HepG2 (cell line): ENCODE results near the gene DNAJC9. TPM values are rescaled to one million over a fixed set of nuclear protein-coding genes. Genes with fewer than 3 reads are reported as not detected.
A peak's percentile ranks its signal among the peaks of the same experiment; 100 is the strongest.

Experiments
- ASH2L ChIP-seq: fragments of 300-600, 200-600 bp; sonication (generic); IDR thresholded peaks from 2 replicates; pipeline ENCODE4 v1.7.0; 2017; ENCODE audit warnings: low read depth, mild to moderate bottlenecking, moderate library complexity, mixed read lengths, low read length; ENCODE audit not compliant: insufficient read length
- ATF5 ChIP-seq: sonication (generic); formaldehyde crosslinking; IDR thresholded peaks from 2 replicates; pipeline ENCODE4 v1.4.0; 2020; ENCODE audit warnings: mild to moderate bottlenecking, low read depth, missing genetic modification reagents
- CREM ChIP-seq, 2 experiments: sonication (generic) in 1 of 2; formaldehyde crosslinking in 1 of 2; IDR thresholded peaks; 2 replicates each; pipeline versions ENCODE4 v1.4.0 to v1.6.1; 2016 to 2020; ENCODE audit warnings: antibody characterized with exemption in 1 of 2, mild to moderate bottlenecking in 1 of 2, missing genetic modification reagents in 1 of 2
- KLF11 ChIP-seq: IDR thresholded peaks from 2 replicates; pipeline ENCODE4 v1.6.1; 2016; ENCODE audit warnings: missing compliant biosample characterization
- LRRFIP1 ChIP-seq: sonication (generic); formaldehyde crosslinking; conservative IDR thresholded peaks from 2 replicates; pipeline ENCODE4 v1.4.0; 2020; ENCODE audit warnings: missing genetic modification reagents
- POLR2AphosphoS5 ChIP-seq: IDR thresholded peaks from 2 replicates; pipeline ENCODE4 v1.6.1; 2012; ENCODE audit warnings: low read depth, low read length
- PRDM4 ChIP-seq: sonication (generic); formaldehyde crosslinking; IDR thresholded peaks from 2 replicates; pipeline ENCODE4 v1.9.0; 2021; ENCODE audit warnings: missing genetic modification reagents, borderline replicate concordance
- PTBP1 ChIP-seq: fragments of 200-400 bp; formaldehyde crosslinking; IDR thresholded peaks from 2 replicates; pipeline ENCODE4 v1.6.1; 2018; ENCODE audit warnings: low read length, low read depth; ENCODE audit not compliant: poor library complexity, severe bottlenecking
- SMYD3 ChIP-seq: sonication (generic); formaldehyde crosslinking; IDR thresholded peaks from 2 replicates; pipeline ENCODE4 v1.8.1; 2023; ENCODE audit warnings: mild to moderate bottlenecking, missing genetic modification reagents
- ZFX ChIP-seq: sonication (generic); formaldehyde crosslinking; IDR thresholded peaks from 2 replicates; pipeline ENCODE4 v1.4.0; 2020; ENCODE audit warnings: mild to moderate bottlenecking, low read depth, missing genetic modification reagents, moderate library complexity
- ZNF10 ChIP-seq: sonication (generic); formaldehyde crosslinking; IDR thresholded peaks from 2 replicates; pipeline ENCODE4 v1.4.0; 2020; ENCODE audit warnings: mild to moderate bottlenecking, low read depth, missing genetic modification reagents, borderline replicate concordance
- ZNF441 ChIP-seq: sonication (generic); formaldehyde crosslinking; IDR thresholded peaks from 2 replicates; pipeline ENCODE4 v1.7.0; 2021; ENCODE audit warnings: missing genetic modification reagents, borderline replicate concordance
- ZNF513 ChIP-seq: sonication (generic); formaldehyde crosslinking; conservative IDR thresholded peaks from 2 replicates; pipeline ENCODE4 v1.5.0; 2020; ENCODE audit warnings: missing genetic modification reagents
- ZNF652 ChIP-seq: IDR thresholded peaks from 2 replicates; pipeline ENCODE4 v1.6.1; 2016; ENCODE audit warnings: low read depth, borderline replicate concordance
- ZNF687 ChIP-seq: sonication (generic); formaldehyde crosslinking; IDR thresholded peaks from 2 replicates; pipeline ENCODE4 v1.5.1; 2020; ENCODE audit warnings: mild to moderate bottlenecking, missing genetic modification reagents, moderate library complexity
- ZSCAN12 ChIP-seq: sonication (generic); formaldehyde crosslinking; IDR thresholded peaks from 2 replicates; pipeline ENCODE4 v1.9.0; 2021; ENCODE audit warnings: mild to moderate bottlenecking, missing genetic modification reagents
- polyA plus RNA-seq, 8 experiments: library from polyadenylated mRNA; depleted of rRNA in 3 of 8; stranded (reverse) in 7 of 8; unstranded in 1 of 8; fragments of >200 nt; fragmentation: Illumina TruSeq in 4 of 8; extraction: Trizol in 4 of 8; gene quantifications; 2 replicates each; pipeline versions ENCODE4 v1.2.1 to v1.2.3, GENCODE V29; 2011 to 2016; ENCODE audit warnings: low read depth in 4 of 8, missing spikeins in 1 of 8, mixed read lengths in 1 of 8; ENCODE audit not compliant: insufficient read depth in 1 of 8
- total RNA-seq, 5 experiments: library from RNA; depleted of rRNA; stranded (reverse); fragments of >200 nt; fragmentation: Illumina TruSeq; extraction: Trizol; gene quantifications; 2 replicates each; pipeline ENCODE4 v1.2.3, GENCODE V29; 2016; ENCODE audit warnings: low read depth in 1 of 5

DNAJC9 gene
- total and polyA plus RNA-seq, 2 of the 13 experiments (the other 11 are each of a cell fraction or from before 2014, with no cell fraction given) = 15.9 to 60.3 TPM

- TF ChIP-seq PTBP1 (no peak), KLF11 (CRISPR knock-in tag) (peak; percentile 73), ZSCAN12 (CRISPR knock-in tag) (no peak), ZNF441 (CRISPR knock-in tag) (peak; percentile 77; the same call in 1 of the 2 replicates), ZFX (CRISPR knock-in tag) (peak; percentile 98), SMYD3 (CRISPR knock-in tag) (no peak), ZNF10 (no peak), ZNF652 (CRISPR knock-in tag) (no peak), ASH2L (peak; percentile 93), POLR2AphosphoS5 (peak; percentile 97), LRRFIP1 (CRISPR knock-in tag) (no peak), ATF5 (no peak), ZNF687 (CRISPR knock-in tag) (peak; percentile 93), ZNF513 (CRISPR knock-in tag) (no peak), PRDM4 (CRISPR knock-in tag) (no peak), CREM (IDR thresholded peaks at IDR 0.05) (peak; percentile 92), CREM (CRISPR knock-in tag; IDR thresholded peaks at IDR 0.05) (no peak)
Measured at GRCh38 chr10:73252445-73253224, 5.6 kb upstream of the DNAJC9 start, which contains the start of gene MRPS16 (continued).
